ENCODE measurements around the gene HTR3A.

Gene HTR3A

GRCh38 chr11:114031967-114032320, 57.0 kb downstream of the HTR3A start:
- H3K36me3 ChIP-seq (replicated peaks; ENCODE audit: insufficient read depth, low read length), result no peaks in the 10 kb centered on the region
- H3K27me3 ChIP-seq (replicated peaks; ENCODE audit: insufficient read depth, low read length), result no peaks in the 10 kb centered on the region
- no peaks in the 10 kb centered on the region for H4K20me1 ChIP-seq (ENCODE audit: insufficient read depth, low read length)
- H3K4me3 ChIP-seq (ENCODE audit: low read length), result no peak overlapping the region
- no peaks in the 10 kb centered on the region for H3K4me1 ChIP-seq (ENCODE audit: low read length)
- no peak overlapping the region for H3K4me2 ChIP-seq (ENCODE audit: low read depth, low read length)
- DNase-seq, result no peak
- no peak overlapping the region for H3K27ac ChIP-seq (ENCODE audit: low read length)
- H2AFZ ChIP-seq (ENCODE audit: low read length), result no peak overlapping the region
- H3K9me2 ChIP-seq (replicated peaks; ENCODE audit: insufficient read depth, low read length), result no peaks in the 10 kb centered on the region
- TF ChIP-seq EZH2 (optimal IDR thresholded peaks at IDR 0.05; ENCODE audit: low read depth, low read length) (no peak), EZH2phosphoT487 (IDR thresholded peaks at IDR 0.05; ENCODE audit: low read length) (no peak)
- TF ChIP-seq, protein P1, sequence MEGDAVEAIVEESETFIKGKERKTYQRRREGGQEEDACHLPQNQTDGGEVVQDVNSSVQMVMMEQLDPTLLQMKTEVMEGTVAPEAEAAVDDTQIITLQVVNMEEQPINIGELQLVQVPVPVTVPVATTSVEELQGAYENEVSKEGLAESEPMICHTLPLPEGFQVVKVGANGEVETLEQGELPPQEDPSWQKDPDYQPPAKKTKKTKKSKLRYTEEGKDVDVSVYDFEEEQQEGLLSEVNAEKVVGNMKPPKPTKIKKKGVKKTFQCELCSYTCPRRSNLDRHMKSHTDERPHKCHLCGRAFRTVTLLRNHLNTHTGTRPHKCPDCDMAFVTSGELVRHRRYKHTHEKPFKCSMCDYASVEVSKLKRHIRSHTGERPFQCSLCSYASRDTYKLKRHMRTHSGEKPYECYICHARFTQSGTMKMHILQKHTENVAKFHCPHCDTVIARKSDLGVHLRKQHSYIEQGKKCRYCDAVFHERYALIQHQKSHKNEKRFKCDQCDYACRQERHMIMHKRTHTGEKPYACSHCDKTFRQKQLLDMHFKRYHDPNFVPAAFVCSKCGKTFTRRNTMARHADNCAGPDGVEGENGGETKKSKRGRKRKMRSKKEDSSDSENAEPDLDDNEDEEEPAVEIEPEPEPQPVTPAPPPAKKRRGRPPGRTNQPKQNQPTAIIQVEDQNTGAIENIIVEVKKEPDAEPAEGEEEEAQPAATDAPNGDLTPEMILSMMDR (IDR thresholded peaks at IDR 0.05; ENCODE audit: low read length), result no peak
- H3K9ac ChIP-seq (ENCODE audit: low read length), result no peak overlapping the region
- no peaks in the 10 kb centered on the region for H3F3A ChIP-seq (ENCODE audit: insufficient read depth, low read length)
- H3K79me2 ChIP-seq (ENCODE audit: low read length), result no peaks in the 10 kb centered on the region
- no peaks in the 10 kb centered on the region for H3K9me3 ChIP-seq (replicated peaks; ENCODE audit: insufficient read depth, low read length)

- H3K79me2 ChIP-seq (ENCODE audit: low read length), result no peaks in the 10 kb centered on the region
- H3K4me3 ChIP-seq (ENCODE audit: low read length), result no peak overlapping the region
- no peak overlapping the region for H3K4me2 ChIP-seq (ENCODE audit: low read depth, low read length)
- no peak overlapping the region for H3K9ac ChIP-seq (ENCODE audit: low read length)
- no peaks in the 10 kb centered on the region for H3K9me3 ChIP-seq (replicated peaks; ENCODE audit: insufficient read depth, low read length)
- no peaks in the 10 kb centered on the region for H3F3A ChIP-seq (ENCODE audit: insufficient read depth, low read length)
- no peaks in the 10 kb centered on the region for H3K36me3 ChIP-seq (replicated peaks; ENCODE audit: insufficient read depth, low read length)
- TF ChIP-seq EZH2 (optimal IDR thresholded peaks at IDR 0.05; ENCODE audit: low read depth, low read length) (no peak), EZH2phosphoT487 (IDR thresholded peaks at IDR 0.05; ENCODE audit: low read length) (no peak)
- TF ChIP-seq, protein P1 (IDR thresholded peaks at IDR 0.05; ENCODE audit: low read length), result no peak
- H3K27ac ChIP-seq (ENCODE audit: low read length), result no peak overlapping the region
- H3K4me1 ChIP-seq (ENCODE audit: low read length), result no peaks in the 10 kb centered on the region
- no peaks in the 10 kb centered on the region for H4K20me1 ChIP-seq (ENCODE audit: insufficient read depth, low read length)
- DNase-seq, result no peak
- no peaks in the 10 kb centered on the region for H3K27me3 ChIP-seq (replicated peaks; ENCODE audit: insufficient read depth, low read length)
- no peak overlapping the region for H2AFZ ChIP-seq (ENCODE audit: low read length)
- no peaks in the 10 kb centered on the region for H3K9me2 ChIP-seq (replicated peaks; ENCODE audit: insufficient read depth, low read length)
These were observed 58.2 kb downstream of the HTR3A start for GRCh38 chr11:114033066-114033465.

DNA sequence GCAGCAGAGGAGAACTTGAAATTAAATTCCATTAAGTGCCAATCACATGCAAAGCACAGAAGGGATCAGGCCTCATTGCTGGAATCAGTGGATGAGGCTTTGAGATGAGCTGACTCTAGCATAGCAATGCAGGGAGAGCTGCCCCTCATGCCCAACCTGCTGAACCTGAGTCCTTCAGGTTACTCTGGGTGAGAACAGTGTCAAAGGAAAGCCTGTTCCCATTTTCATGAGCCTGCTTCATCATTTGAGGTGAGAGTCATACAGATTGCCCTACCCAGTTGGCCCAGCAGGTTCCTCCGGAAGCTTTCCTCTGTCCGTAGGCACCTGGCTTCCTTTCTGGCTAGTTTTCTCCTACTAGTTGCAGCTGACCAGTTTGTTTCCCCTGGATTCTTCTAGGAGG, 58.7 kb downstream of the HTR3A start:
- Histone ChIP-seq H3K9ac (ENCODE audit: low read length) (no peak overlapping the region), H3K9me2 (replicated peaks; ENCODE audit: insufficient read depth, low read length) (no peaks in the 10 kb centered on the region), H3K27me3 (replicated peaks; ENCODE audit: insufficient read depth, low read length) (no peaks in the 10 kb centered on the region), H3K27ac (ENCODE audit: low read length) (no peak overlapping the region), H4K20me1 (ENCODE audit: insufficient read depth, low read length) (no peaks in the 10 kb centered on the region), H3K4me2 (ENCODE audit: low read depth, low read length) (no peak overlapping the region), H3K79me2 (ENCODE audit: low read length) (no peaks in the 10 kb centered on the region), H3F3A (ENCODE audit: insufficient read depth, low read length) (no peaks in the 10 kb centered on the region), H3K36me3 (replicated peaks; ENCODE audit: insufficient read depth, low read length) (no peaks in the 10 kb centered on the region), H2AFZ (ENCODE audit: low read length) (no peak overlapping the region), H3K4me3 (ENCODE audit: low read length) (no peak overlapping the region), H3K4me1 (ENCODE audit: low read length) (no peaks in the 10 kb centered on the region), H3K9me3 (replicated peaks; ENCODE audit: insufficient read depth, low read length) (no peaks in the 10 kb centered on the region)
- TF ChIP-seq, protein P1 (IDR thresholded peaks at IDR 0.05; ENCODE audit: low read length), result no peak
- no peak for TF ChIP-seq EZH2phosphoT487 (IDR thresholded peaks at IDR 0.05; ENCODE audit: low read length)
- TF ChIP-seq EZH2 (optimal IDR thresholded peaks at IDR 0.05; ENCODE audit: low read depth, low read length), result no peak
- no peak for DNase-seq

Data from MM.1S (cell line).